ENCODE results near the gene TXNRD3.

DNA sequence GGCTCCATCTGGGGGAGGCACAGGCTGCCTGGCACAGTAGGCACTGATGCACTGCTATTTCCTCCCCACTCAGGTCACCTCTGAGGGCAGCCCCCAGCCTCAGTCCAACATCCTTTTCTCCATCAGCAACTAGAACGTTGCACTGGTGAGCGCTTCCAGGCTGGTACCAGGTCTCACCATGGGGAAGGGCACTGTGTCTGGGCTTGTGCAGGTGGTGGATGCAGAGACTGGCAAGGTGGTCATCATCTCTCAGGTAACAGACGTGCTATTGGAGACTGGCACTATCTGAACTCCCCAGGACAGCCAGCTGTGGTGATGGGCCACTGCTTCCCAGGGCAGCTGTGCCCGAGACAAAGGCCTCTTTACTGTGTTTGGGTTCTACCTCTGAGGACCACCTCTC lies 8.3 kb upstream of the TXNRD3 start:
- TF ChIP-seq, protein P1, sequence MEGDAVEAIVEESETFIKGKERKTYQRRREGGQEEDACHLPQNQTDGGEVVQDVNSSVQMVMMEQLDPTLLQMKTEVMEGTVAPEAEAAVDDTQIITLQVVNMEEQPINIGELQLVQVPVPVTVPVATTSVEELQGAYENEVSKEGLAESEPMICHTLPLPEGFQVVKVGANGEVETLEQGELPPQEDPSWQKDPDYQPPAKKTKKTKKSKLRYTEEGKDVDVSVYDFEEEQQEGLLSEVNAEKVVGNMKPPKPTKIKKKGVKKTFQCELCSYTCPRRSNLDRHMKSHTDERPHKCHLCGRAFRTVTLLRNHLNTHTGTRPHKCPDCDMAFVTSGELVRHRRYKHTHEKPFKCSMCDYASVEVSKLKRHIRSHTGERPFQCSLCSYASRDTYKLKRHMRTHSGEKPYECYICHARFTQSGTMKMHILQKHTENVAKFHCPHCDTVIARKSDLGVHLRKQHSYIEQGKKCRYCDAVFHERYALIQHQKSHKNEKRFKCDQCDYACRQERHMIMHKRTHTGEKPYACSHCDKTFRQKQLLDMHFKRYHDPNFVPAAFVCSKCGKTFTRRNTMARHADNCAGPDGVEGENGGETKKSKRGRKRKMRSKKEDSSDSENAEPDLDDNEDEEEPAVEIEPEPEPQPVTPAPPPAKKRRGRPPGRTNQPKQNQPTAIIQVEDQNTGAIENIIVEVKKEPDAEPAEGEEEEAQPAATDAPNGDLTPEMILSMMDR (conservative IDR thresholded peaks at IDR 0.05; ENCODE audit: low read depth, low read length) = no peak
- TF ChIP-seq POLR2A (IDR thresholded peaks at IDR 0.05; ENCODE audit: low read depth, low read length) = no peak
- no peak for TF ChIP-seq RCOR1 (IDR thresholded peaks at IDR 0.05; ENCODE audit: insufficient replicate concordance, low read length)
- no peak for TF ChIP-seq MAZ (IDR thresholded peaks at IDR 0.05; ENCODE audit: borderline replicate concordance, low read depth, low read length)
- no peak for TF ChIP-seq RFX5 (IDR thresholded peaks at IDR 0.05; ENCODE audit: low read depth, low read length)
- no peak for TF ChIP-seq RAD21 (IDR thresholded peaks at IDR 0.05; ENCODE audit: low read length)
- TF ChIP-seq, protein P2, sequence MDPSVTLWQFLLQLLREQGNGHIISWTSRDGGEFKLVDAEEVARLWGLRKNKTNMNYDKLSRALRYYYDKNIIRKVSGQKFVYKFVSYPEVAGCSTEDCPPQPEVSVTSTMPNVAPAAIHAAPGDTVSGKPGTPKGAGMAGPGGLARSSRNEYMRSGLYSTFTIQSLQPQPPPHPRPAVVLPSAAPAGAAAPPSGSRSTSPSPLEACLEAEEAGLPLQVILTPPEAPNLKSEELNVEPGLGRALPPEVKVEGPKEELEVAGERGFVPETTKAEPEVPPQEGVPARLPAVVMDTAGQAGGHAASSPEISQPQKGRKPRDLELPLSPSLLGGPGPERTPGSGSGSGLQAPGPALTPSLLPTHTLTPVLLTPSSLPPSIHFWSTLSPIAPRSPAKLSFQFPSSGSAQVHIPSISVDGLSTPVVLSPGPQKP (IDR thresholded peaks at IDR 0.05; ENCODE audit: borderline replicate concordance, low read depth, low read length) = no peak
- no peak for TF ChIP-seq MXI1 (IDR thresholded peaks at IDR 0.05; ENCODE audit: borderline replicate concordance, low read depth, low read length)
- TF ChIP-seq CEBPB (IDR thresholded peaks at IDR 0.05; ENCODE audit: low read depth, low read length) = no peak
